ENCODE measurements around the gene ZNF79.
A peak's percentile ranks its signal among the peaks of the same experiment; 100 is the strongest.

The ZNF79 gene

GRCh38 chr9:127447416-127448111, 23.4 kb downstream of the ZNF79 start:
- peaks cover 0 to 30% (median 26%) of the 10 kb centered on the region in 4 donors for H3K4me1 ChIP-seq
- H3K27me3 ChIP-seq: no peaks in the 10 kb centered on the region
- no peaks in the 10 kb centered on the region for H3K9me3 ChIP-seq
- intact Hi-C loops (cut with DNase I; ENCODE audit: low total_unique reads): no loop called here
- TF ChIP-seq CTCF (IDR thresholded peaks at IDR 0.05): no peak
- no peak overlapping the region for H3K4me3 ChIP-seq
- no peak overlapping the region for H3K27ac ChIP-seq
- no peak for DNase-seq
- H3K36me3 ChIP-seq: peaks cover 63 to 66% (median 66%) of the 10 kb centered on the region in 3 donors

- Histone ChIP-seq H3K27ac (peak overlapping the region in 1 of 2 donors; percentile 97), H3K4me3 (no peak overlapping the region), H3K36me3 (peaks cover 56 to 59% (median 59%) of the 10 kb centered on the region in 3 donors), H3K27me3 (no peaks in the 10 kb centered on the region), H3K9me3 (no peaks in the 10 kb centered on the region), H3K4me1 (peaks cover 0 to 35% (median 30%) of the 10 kb centered on the region in 4 donors)
- intact Hi-C loops (cut with DNase I; ENCODE audit: low total_unique reads): no loop called here
- no peak for TF ChIP-seq CTCF (IDR thresholded peaks at IDR 0.05)
- no peak for DNase-seq
These were observed 24.1 kb downstream of the ZNF79 start for GRCh38 chr9:127448112-127448805.

- Histone ChIP-seq H3K4me1 (peaks cover 0 to 35% (median 30%) of the 10 kb centered on the region in 4 donors), H3K27me3 (no peaks in the 10 kb centered on the region), H3K4me3 (peak overlapping the region; percentile 70 to 89), H3K27ac (peak overlapping the region; percentile 89 to 97), H3K9me3 (no peaks in the 10 kb centered on the region), H3K36me3 (peaks cover 46 to 52% (median 51%) of the 10 kb centered on the region in 3 donors)
- DNase-seq: no peak
- intact Hi-C loops (cut with DNase I; ENCODE audit: low total_unique reads): no loop called here
- TF ChIP-seq CTCF (IDR thresholded peaks at IDR 0.05): no peak
These were observed 25.3 kb downstream of the ZNF79 start for GRCh38 chr9:127449332-127449966.

GRCh38 chr9:127450243-127450760, 26.1 kb downstream of the ZNF79 start:
- intact Hi-C loops (cut with DNase I; ENCODE audit: low total_unique reads): no loop called here
- Histone ChIP-seq H3K4me1 (peaks cover 0 to 35% (median 30%) of the 10 kb centered on the region in 4 donors), H3K4me3 (peak overlapping the region; percentile 70 to 89), H3K36me3 (peaks cover 38 to 51% (median 48%) of the 10 kb centered on the region in 3 donors), H3K27ac (peak overlapping the region; percentile 89 to 97), H3K27me3 (no peaks in the 10 kb centered on the region), H3K9me3 (no peaks in the 10 kb centered on the region)
- no peak for TF ChIP-seq CTCF (IDR thresholded peaks at IDR 0.05)
- DNase-seq: no peak

- peak; percentile 94 to 98 for DNase-seq
- peak within 1 kb of the TSS; percentile 89 to 97 for H3K27ac ChIP-seq
- no peaks in the 10 kb centered on the region for H3K27me3 ChIP-seq
- H3K36me3 ChIP-seq: peaks cover 31 to 49% (median 42%) of the 10 kb centered on the region in 3 donors
- H3K9me3 ChIP-seq: no peaks in the 10 kb centered on the region
- intact Hi-C loops (cut with DNase I; ENCODE audit: low total_unique reads): no loop called here
- no peak for TF ChIP-seq CTCF (IDR thresholded peaks at IDR 0.05)
- H3K4me3 ChIP-seq: peak within 1 kb of the TSS; percentile 70 to 89
- H3K4me1 ChIP-seq: peaks cover 0 to 35% (median 30%) of the 10 kb centered on the region in 4 donors
These were observed 26.8 kb downstream of the ZNF79 start, which contains the start of the genes LRSAM1 and RPL12 for GRCh38 chr9:127450830-127451607. TSS of gene LRSAM1 (plus strand) at chr9:127451510. CDS start at chr9:127454528, 3,018 bp downstream. TSS of gene RPL12 (minus strand) at chr9:127451406. CDS start at chr9:127451317, 89 bp downstream.
